ENCODE measurements around the gene FASTK.

The FASTK gene

GRCh38 chr7:151070574-151070960, 10.0 kb downstream of the FASTK start:
- Histone ChIP-seq H3F3A (ENCODE audit: insufficient read depth) (no peaks in the 10 kb centered on the region), H3K27ac (ENCODE audit: low read depth, low read length) (no peak overlapping the region), H2AFZ (ENCODE audit: low read depth, low read length, severe bottlenecking) (no peak overlapping the region), H4K20me1 (ENCODE audit: low read depth, low read length) (no peaks in the 10 kb centered on the region), H3K36me3 (ENCODE audit: low read length) (no peaks in the 10 kb centered on the region), H3K27me3 (ENCODE audit: low read length) (no peaks in the 10 kb centered on the region), H3K4me2 (ENCODE audit: low read depth, low read length, poor library complexity, severe bottlenecking) (no peak overlapping the region), H3K9ac (ENCODE audit: low read length) (no peak overlapping the region), H3K9me3 (ENCODE audit: insufficient read depth, low read length) (no peaks in the 10 kb centered on the region), H3K4me3 (ENCODE audit: insufficient read depth, low read length, poor library complexity, severe bottlenecking) (no peak overlapping the region), H3K79me2 (ENCODE audit: insufficient read depth, low read length) (no peaks in the 10 kb centered on the region), H3K9me2 (replicated peaks; ENCODE audit: insufficient read depth, low read length) (no peaks in the 10 kb centered on the region)
- no peak for TF ChIP-seq EZH2phosphoT487 (conservative IDR thresholded peaks at IDR 0.05; ENCODE audit: low read length)
- no peak for TF ChIP-seq CTCF (IDR thresholded peaks at IDR 0.05; ENCODE audit: insufficient read depth, low read length, poor library complexity, severe bottlenecking)

- no peak overlapping the region for H2AFZ ChIP-seq (ENCODE audit: low read depth, low read length, severe bottlenecking)
- TF ChIP-seq EZH2phosphoT487 (conservative IDR thresholded peaks at IDR 0.05; ENCODE audit: low read length) = no peak
- TF ChIP-seq CTCF (IDR thresholded peaks at IDR 0.05; ENCODE audit: insufficient read depth, low read length, poor library complexity, severe bottlenecking) = no peak
- no peaks in the 10 kb centered on the region for H3K9me3 ChIP-seq (ENCODE audit: insufficient read depth, low read length)
- H4K20me1 ChIP-seq (ENCODE audit: low read depth, low read length) = no peaks in the 10 kb centered on the region
- H3K9ac ChIP-seq (ENCODE audit: low read length) = no peak overlapping the region
- no peak overlapping the region for H3K27ac ChIP-seq (ENCODE audit: low read depth, low read length)
- H3K27me3 ChIP-seq (ENCODE audit: low read length) = no peaks in the 10 kb centered on the region
- H3K4me2 ChIP-seq (ENCODE audit: low read depth, low read length, poor library complexity, severe bottlenecking) = no peak overlapping the region
- no peaks in the 10 kb centered on the region for H3F3A ChIP-seq (ENCODE audit: insufficient read depth)
- no peaks in the 10 kb centered on the region for H3K9me2 ChIP-seq (replicated peaks; ENCODE audit: insufficient read depth, low read length)
- no peaks in the 10 kb centered on the region for H3K36me3 ChIP-seq (ENCODE audit: low read length)
- H3K4me3 ChIP-seq (ENCODE audit: insufficient read depth, low read length, poor library complexity, severe bottlenecking) = no peak overlapping the region
- no peaks in the 10 kb centered on the region for H3K79me2 ChIP-seq (ENCODE audit: insufficient read depth, low read length)
Observed at GRCh38 chr7:151069841-151070573, 10.6 kb downstream of the FASTK start.

- H4K20me1 ChIP-seq (ENCODE audit: low read depth, low read length) = no peaks in the 10 kb centered on the region
- H3F3A ChIP-seq (ENCODE audit: insufficient read depth) = no peaks in the 10 kb centered on the region
- no peak overlapping the region for H3K9ac ChIP-seq (ENCODE audit: low read length)
- no peaks in the 10 kb centered on the region for H3K27me3 ChIP-seq (ENCODE audit: low read length)
- no peak overlapping the region for H3K4me2 ChIP-seq (ENCODE audit: low read depth, low read length, poor library complexity, severe bottlenecking)
- H3K9me3 ChIP-seq (ENCODE audit: insufficient read depth, low read length) = no peaks in the 10 kb centered on the region
- no peaks in the 10 kb centered on the region for H3K79me2 ChIP-seq (ENCODE audit: insufficient read depth, low read length)
- H3K4me3 ChIP-seq (ENCODE audit: insufficient read depth, low read length, poor library complexity, severe bottlenecking) = no peak overlapping the region
- no peak for TF ChIP-seq CTCF (IDR thresholded peaks at IDR 0.05; ENCODE audit: insufficient read depth, low read length, poor library complexity, severe bottlenecking)
- TF ChIP-seq EZH2phosphoT487 (conservative IDR thresholded peaks at IDR 0.05; ENCODE audit: low read length) = no peak
- H2AFZ ChIP-seq (ENCODE audit: low read depth, low read length, severe bottlenecking) = no peak overlapping the region
- H3K36me3 ChIP-seq (ENCODE audit: low read length) = no peaks in the 10 kb centered on the region
- no peak overlapping the region for H3K27ac ChIP-seq (ENCODE audit: low read depth, low read length)
- no peaks in the 10 kb centered on the region for H3K9me2 ChIP-seq (replicated peaks; ENCODE audit: insufficient read depth, low read length)
Observed at GRCh38 chr7:151068069-151068773, 12.4 kb downstream of the FASTK start.

Measured in SU-DHL-6 (cell line).